Body of pancreas (tissue), 4 donors: ENCODE results near the gene IFRD2. TPM values are rescaled to one million over a fixed set of nuclear protein-coding genes. Genes with fewer than 3 reads are reported as not detected.
"Not testable (repeated sequence)": the region's sequence is repeated elsewhere in the genome, so short reads cannot be mapped to it uniquely, and the experiment has no call there.

Experiments used
- ATAC-seq: fragments of 150-250 bp; one replicate; pipeline ENCODE4 v1.9.1; 2016
- DNase-seq, 4 donors: peaks; one replicate each; pipeline ENCODE4 v3.0.0-alpha.2; 2019
- H3K27ac ChIP-seq, 4 donors: fragments of 200-600 bp; sonication (generic); 1 replicate in 3 of 4; 2 replicates in 1 of 4; pipeline versions ENCODE4 v1.5.1 to v1.6.1; 2016 to 2019; ENCODE audit warnings: mild to moderate bottlenecking in 1 of 4, mixed read lengths in 1 of 4, moderate library complexity in 1 of 4
- H3K27me3 ChIP-seq, 2 donors: fragments of 200-600 bp; sonication (generic); one replicate each; pipeline ENCODE4 v1.6.0; 2016; ENCODE audit warnings: mild to moderate bottlenecking in 1 of 2
- H3K36me3 ChIP-seq, 2 donors: fragments of 200-600 bp; sonication (generic); replicated peaks in 1 of 2; 2 replicates each; pipeline ENCODE4 v1.5.1; 2016; ENCODE audit warnings: low read depth in 2 of 2; ENCODE audit not compliant: insufficient read depth in 1 of 2
- H3K4me1 ChIP-seq: fragments of 200-600 bp; sonication (generic); one replicate; pipeline ENCODE4 v1.6.0; 2016
- H3K4me3 ChIP-seq, 2 donors: fragments of 200-600 bp; sonication (generic); 1 replicate in 1 of 2; 2 replicates in 1 of 2; pipeline ENCODE4 v1.5.1; 2016 to 2019
- H3K9me3 ChIP-seq, 3 donors: fragments of 200-600 bp; sonication (generic); 1 replicate in 2 of 3; 2 replicates in 1 of 3; pipeline ENCODE4 v1.5.1; 2016
- CTCF ChIP-seq, 7 experiments: fragments of 450-650 bp in 4 of 7; fragments of 200-600 bp in 3 of 7; sonication (generic) in 3 of 7; IDR thresholded peaks; one replicate each; pipeline ENCODE4 v1.5.1; 2016 to 2019; ENCODE audit warnings: antibody characterized with exemption in 7 of 7
- POLR2A ChIP-seq, 3 donors: fragments of 450-650 bp; IDR thresholded peaks; one replicate each; pipeline ENCODE4 v1.6.1; 2016; ENCODE audit warnings: antibody characterized with exemption in 3 of 3, mild to moderate bottlenecking in 2 of 3
- WGBS, 2 donors: methylation state at CpG; one replicate each; pipeline ENCODE4 v1.1.5; 2017; 5-methylcytosine and 5-hydroxymethylcytosine counted together
- intact Hi-C: fragments of 100-400 bp; cut with DNase I; formaldehyde crosslinking; loops from one replicate; pipeline ENCODE4 v1.15.1; 2023
- total RNA-seq, 2 donors: library from RNA; depleted of rRNA; stranded (reverse); fragments of >200 nt; gene quantifications; one replicate each; pipeline ENCODE4 v1.1.0, GENCODE V29; 2016

Gene IFRD2
- total RNA-seq, 2 donors from 2014 or later: 75.8 to 103 TPM

DNA sequence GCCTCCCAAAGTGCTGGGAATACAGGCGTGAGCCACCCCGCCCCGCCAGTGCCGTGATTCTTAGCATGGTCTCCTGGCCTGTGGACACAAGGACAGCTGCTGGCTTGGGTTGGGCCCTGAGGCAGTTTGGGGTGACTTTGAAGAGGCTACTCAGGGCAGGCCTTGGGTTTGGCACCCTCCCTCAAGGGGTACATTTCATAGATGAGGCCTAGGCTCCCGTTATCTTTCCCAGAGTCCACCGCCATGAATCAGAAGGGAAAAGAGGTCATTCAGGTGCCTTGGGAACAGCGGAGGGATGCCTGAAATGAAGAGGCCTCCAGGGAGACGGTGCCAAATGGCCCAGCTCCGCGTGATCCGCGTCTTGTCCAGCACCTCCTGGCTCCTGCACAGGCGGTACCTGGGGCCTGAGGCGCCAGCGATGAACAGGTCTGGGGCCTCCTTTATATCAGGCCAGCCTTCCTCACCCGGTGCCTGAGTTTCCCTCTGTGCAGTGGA, 46.9 kb downstream of the IFRD2 start:
- DNase-seq: no peak

GRCh38 chr3:50244813-50245212, 47.4 kb downstream of the IFRD2 start:
- Histone ChIP-seq H3K27ac (peak overlapping the region in 2 of 4 donors; percentile 74 to 80), H3K4me1 (peaks cover 53% of the 10 kb centered on the region)
- DNase-seq, H3K27me3 ChIP-seq, H3K9me3 ChIP-seq, H3K4me3 ChIP-seq, ATAC-seq, intact Hi-C loops, H3K36me3 ChIP-seq: not testable (repeated sequence)
- 68 to 79% methylated on average over 6 of the region's 6 CpGs for WGBS, 2 donors

More for the DNA sequence above, 46.9 kb downstream of the IFRD2 start:
- H3K4me3 ChIP-seq: no peak overlapping the region
- H3K27ac ChIP-seq: peak overlapping the region in 3 of 4 donors; percentile 74 to 81 (median 80)
- H3K36me3 ChIP-seq: no peaks in the 10 kb centered on the region
- H3K4me1 ChIP-seq: peaks cover 49% of the 10 kb centered on the region
- TF ChIP-seq POLR2A (IDR thresholded peaks at IDR 0.05) (no peak), CTCF (IDR thresholded peaks at IDR 0.05) (no peak)
- intact Hi-C loops: no loop called here
- ATAC-seq: no peak
- no peaks in the 10 kb centered on the region for H3K27me3 ChIP-seq
- WGBS, 2 donors: 68 to 84% methylated on average over 7 to 15 of the region's 16 CpGs
- no peaks in the 10 kb centered on the region for H3K9me3 ChIP-seq

DNA sequence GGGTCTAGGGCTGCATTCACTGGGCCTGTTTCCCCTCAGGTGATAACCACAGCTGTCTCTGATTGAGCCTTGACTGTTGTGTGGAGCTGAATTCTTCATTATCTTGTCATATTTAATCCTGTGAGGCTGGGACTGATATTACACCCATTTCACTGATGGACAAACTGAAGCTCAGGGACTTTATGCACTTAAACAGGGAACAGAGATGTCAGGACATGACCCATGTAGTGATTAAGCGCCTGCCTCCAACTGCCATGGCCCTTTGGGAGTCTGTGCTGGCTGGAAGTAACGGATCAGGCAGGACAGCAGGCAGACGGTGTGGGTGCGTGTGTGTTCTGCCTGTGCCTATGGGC, 48.7 kb downstream of the IFRD2 start:
- intact Hi-C loops: no loop called here
- DNase-seq: no peak
- Histone ChIP-seq H3K4me1 (peaks cover 62% of the 10 kb centered on the region), H3K4me3 (no peak overlapping the region), H3K9me3 (no peaks in the 10 kb centered on the region), H3K36me3 (no peaks in the 10 kb centered on the region), H3K27ac (peak overlapping the region in 3 of 4 donors; percentile 43 to 80 (median 74)), H3K27me3 (no peaks in the 10 kb centered on the region)
- WGBS, 2 donors: 73 to 78% methylated on average over 4 of the region's 4 CpGs
- TF ChIP-seq CTCF (IDR thresholded peaks at IDR 0.05) (no peak), POLR2A (IDR thresholded peaks at IDR 0.05) (no peak)
- ATAC-seq: no peak

GRCh38 chr3:50242851-50243542, 49.2 kb downstream of the IFRD2 start:
- DNase-seq (peak in 1 of 4 donors; percentile 74), ATAC-seq (no peak)
- Histone ChIP-seq H3K9me3 (no peaks in the 10 kb centered on the region), H3K4me1 (peaks cover 63% of the 10 kb centered on the region), H3K36me3 (no peaks in the 10 kb centered on the region), H3K27me3 (no peaks in the 10 kb centered on the region), H3K27ac (peak overlapping the region; percentile 38 to 80 (median 58)), H3K4me3 (no peak overlapping the region)
- 42 to 43% methylated on average over 5 to 14 of the region's 14 CpGs for WGBS, 2 donors
- TF ChIP-seq CTCF (IDR thresholded peaks at IDR 0.05) (peak in 1 of 7 experiments; percentile 9), POLR2A (IDR thresholded peaks at IDR 0.05) (no peak)
- intact Hi-C loops: no loop called here

- H3K4me1 ChIP-seq: peaks cover 69% of the 10 kb centered on the region
- WGBS, 2 donors: 58 to 76% methylated on average over 2 to 3 of the region's 3 CpGs
- DNase-seq (no peak), ATAC-seq (no peak)
- H3K36me3 ChIP-seq: no peaks in the 10 kb centered on the region
- intact Hi-C loops: no loop called here
- H3K4me3 ChIP-seq: no peak overlapping the region
- no peaks in the 10 kb centered on the region for H3K9me3 ChIP-seq
- peak overlapping the region in 3 of 4 donors; percentile 38 to 80 (median 74) for H3K27ac ChIP-seq
- TF ChIP-seq CTCF (IDR thresholded peaks at IDR 0.05) (no peak), POLR2A (IDR thresholded peaks at IDR 0.05) (no peak)
- H3K27me3 ChIP-seq: no peaks in the 10 kb centered on the region
Observed at GRCh38 chr3:50242381-50242770, 49.9 kb downstream of the IFRD2 start.
